Stimulated activated memory B cell treated with anti-CD40 and anti-IgM and Interleukin-4, amounts not matched to agents 10 μg/mL and 1 μg/mL and 100 μg/mL, for 72 hours (primary cell): Measurements from ENCODE around the gene FRMD5.

Source experiments
- ATAC-seq: fragments of 150-1000 bp; cut with Tn5 transposase; 2 replicates; pipeline ENCODE4 v1.10.0; 2021
- H3K27ac Mint-ChIP-seq: one replicate; pipeline ENCODE4 v1.8.0; 2022; ENCODE audit warnings: mild to moderate bottlenecking, mixed read lengths
- H3K27me3 Mint-ChIP-seq: one replicate; pipeline ENCODE4 v1.8.0; 2022; ENCODE audit warnings: mixed read lengths
- H3K36me3 Mint-ChIP-seq: one replicate; pipeline ENCODE4 v1.8.0; 2022; ENCODE audit warnings: mixed read lengths
- H3K4me1 Mint-ChIP-seq: one replicate; pipeline ENCODE4 v1.8.0; 2022; ENCODE audit warnings: mixed read lengths
- H3K4me3 Mint-ChIP-seq: one replicate; pipeline ENCODE4 v1.8.0; 2022; ENCODE audit warnings: mild to moderate bottlenecking, moderate library complexity, mixed read lengths
- H3K9me3 Mint-ChIP-seq: one replicate; pipeline ENCODE4 v1.8.0; 2022; ENCODE audit warnings: mixed read lengths

The FRMD5 gene

DNA sequence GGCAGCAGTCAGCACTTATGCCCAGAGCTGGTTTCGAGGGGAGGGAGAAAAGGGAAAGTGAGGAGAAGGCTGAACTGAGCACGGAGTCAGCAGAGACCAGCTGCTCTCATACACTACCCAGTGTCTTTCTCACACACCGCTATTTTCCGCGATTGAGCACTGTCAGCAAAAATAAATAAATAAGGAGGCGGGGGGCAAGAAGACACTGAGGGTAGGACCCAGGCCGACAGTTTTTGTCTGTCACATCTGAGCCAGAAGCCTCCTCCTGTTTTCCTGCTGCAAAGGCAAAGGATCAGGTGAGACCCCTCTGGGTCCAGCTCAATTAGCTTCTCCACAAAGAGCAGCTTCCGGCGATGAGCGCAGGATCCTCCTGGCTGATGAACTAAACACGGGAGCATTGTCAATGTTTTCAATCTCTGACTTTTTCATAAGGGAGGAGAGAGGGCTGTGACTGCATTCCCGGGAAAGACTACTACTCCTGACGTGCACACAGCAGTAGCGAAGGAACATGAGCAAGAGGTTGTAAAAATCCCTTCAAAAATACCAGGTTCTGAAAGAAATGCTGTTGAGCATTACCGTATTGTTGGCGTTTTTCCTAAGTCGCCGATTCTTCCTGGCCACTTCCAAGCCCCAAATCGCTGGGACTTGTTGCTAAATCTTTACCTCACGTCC lies 1.3 kb downstream of the FRMD5 start:
- Mint-ChIP-seq H3K27me3 (peaks cover 74% of the 10 kb centered on the region), H3K27ac (no peak overlapping the region), H3K9me3 (no peaks in the 10 kb centered on the region), H3K4me1 (peaks cover 13% of the 10 kb centered on the region), H3K36me3 (no peaks in the 10 kb centered on the region), H3K4me3 (peak overlapping the region; percentile 47)
- no peak for ATAC-seq

DNA sequence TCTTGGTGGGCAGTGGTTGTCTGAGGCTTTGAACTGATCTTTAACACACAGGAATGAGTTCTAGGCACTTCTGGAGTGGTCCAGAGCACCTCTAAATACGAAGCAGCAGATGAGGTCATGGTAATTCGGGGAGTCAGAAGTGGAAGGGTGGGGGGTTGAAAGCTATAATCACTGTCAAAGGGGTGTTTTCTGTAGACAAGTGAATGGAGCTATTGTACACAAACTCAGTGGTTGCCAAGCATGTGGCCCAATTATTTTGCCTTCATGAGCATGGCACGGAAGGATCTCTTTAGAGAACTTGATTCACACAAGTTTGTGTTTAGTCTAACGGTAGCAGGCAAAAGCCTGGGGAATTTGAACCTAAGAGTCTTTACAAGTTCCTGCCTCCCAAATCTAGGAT lies 6.3 kb downstream of the FRMD5 start:
- Mint-ChIP-seq H3K27ac (no peak overlapping the region), H3K27me3 (peaks cover 43% of the 10 kb centered on the region), H3K4me3 (no peak overlapping the region), H3K36me3 (no peaks in the 10 kb centered on the region), H3K4me1 (no peaks in the 10 kb centered on the region), H3K9me3 (no peaks in the 10 kb centered on the region)
- no peak for ATAC-seq

DNA sequence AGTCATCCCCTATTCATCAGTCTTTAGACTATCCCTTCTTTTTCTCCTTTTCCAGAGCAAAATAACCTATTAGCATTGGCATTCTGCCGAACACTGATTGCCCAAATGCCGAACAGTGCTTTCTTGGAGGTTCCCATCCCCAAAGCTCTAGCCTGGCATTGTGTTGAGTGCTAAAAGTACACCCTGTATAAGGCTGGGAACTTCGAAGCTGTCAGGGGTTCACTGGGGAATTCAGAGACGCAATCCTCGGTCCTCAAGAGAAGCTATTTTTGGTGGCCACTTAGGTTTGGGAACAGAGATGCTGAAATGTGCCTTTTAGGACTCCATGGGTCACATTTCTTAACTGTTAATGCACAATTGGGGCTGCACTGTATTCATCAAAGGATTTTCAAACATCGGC lies 8.4 kb downstream of the FRMD5 start:
- no peak overlapping the region for H3K27ac Mint-ChIP-seq
- no peak for ATAC-seq

DNA sequence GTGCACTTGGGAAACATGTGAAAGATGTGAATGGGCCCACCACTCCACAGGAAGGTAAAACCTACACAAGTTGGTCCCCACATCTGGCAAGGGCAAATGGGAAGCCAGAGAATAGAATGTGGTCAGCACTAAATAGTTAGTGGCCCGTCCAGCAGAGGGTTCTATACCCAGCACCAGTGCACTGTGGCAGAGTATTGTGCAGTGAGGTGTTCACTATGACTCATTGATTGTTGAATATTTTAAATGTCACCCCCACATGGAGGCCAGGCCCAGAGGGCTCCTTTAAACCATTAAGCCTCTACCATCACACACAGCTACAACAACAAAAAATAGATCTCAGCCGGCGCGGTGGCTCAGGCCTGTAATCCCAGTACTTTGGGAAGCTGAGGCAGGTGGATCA lies 11.7 kb downstream of the FRMD5 start:
- no peaks in the 10 kb centered on the region for H3K9me3 Mint-ChIP-seq
- no peaks in the 10 kb centered on the region for H3K4me1 Mint-ChIP-seq
- H3K36me3 Mint-ChIP-seq: no peaks in the 10 kb centered on the region
- ATAC-seq: no peak
- H3K4me3 Mint-ChIP-seq: no peak overlapping the region
- peaks cover 13% of the 10 kb centered on the region for H3K27me3 Mint-ChIP-seq
- H3K27ac Mint-ChIP-seq: no peak overlapping the region

More for the DNA sequence above, 8.4 kb downstream of the FRMD5 start:
- Mint-ChIP-seq H3K36me3 (no peaks in the 10 kb centered on the region), H3K27me3 (peaks cover 36% of the 10 kb centered on the region), H3K4me1 (no peaks in the 10 kb centered on the region), H3K9me3 (no peaks in the 10 kb centered on the region), H3K4me3 (no peak overlapping the region)

DNA sequence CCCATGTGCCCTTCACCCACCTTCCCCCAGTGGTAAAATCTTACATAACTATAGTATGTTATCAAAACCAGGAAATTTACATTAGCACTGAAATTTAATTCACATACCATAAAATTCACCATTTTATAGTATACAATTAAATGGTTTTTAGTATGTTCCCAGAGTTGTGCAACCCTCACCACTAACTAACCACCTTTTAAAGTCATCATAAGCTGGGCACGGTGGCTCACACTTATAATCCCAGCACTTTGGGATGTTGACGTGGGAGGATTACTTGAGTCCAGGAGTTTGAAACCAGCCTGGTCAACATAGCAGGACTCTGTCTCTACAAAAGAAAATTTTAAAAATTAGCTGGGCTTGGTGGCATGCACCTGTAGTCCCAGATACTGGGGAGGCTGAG lies 13.7 kb downstream of the FRMD5 start:
- no peaks in the 10 kb centered on the region for H3K9me3 Mint-ChIP-seq
- H3K27ac Mint-ChIP-seq: no peak overlapping the region
- H3K4me1 Mint-ChIP-seq: no peaks in the 10 kb centered on the region
- ATAC-seq: no peak
- H3K36me3 Mint-ChIP-seq: no peaks in the 10 kb centered on the region
- no peak overlapping the region for H3K4me3 Mint-ChIP-seq
- peaks cover 22% of the 10 kb centered on the region for H3K27me3 Mint-ChIP-seq

DNA sequence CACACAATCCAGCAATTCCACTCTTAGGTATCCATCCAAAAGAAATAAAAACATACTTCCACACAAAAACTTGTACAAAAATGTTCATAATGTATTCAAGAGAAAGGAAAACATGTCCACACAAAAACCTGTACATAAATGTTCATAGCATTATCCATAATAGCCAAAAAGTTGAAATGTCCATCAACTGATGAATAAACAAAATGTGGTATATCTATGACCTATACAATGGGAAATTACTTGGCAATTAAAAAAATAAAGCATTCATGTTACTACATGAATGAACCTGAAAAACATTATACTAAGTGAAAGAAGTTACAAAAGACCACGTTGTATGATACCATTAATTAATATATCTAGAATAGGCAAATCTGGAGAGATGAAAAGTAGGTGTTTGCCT lies 17.9 kb downstream of the FRMD5 start:
- Mint-ChIP-seq H3K9me3 (no peaks in the 10 kb centered on the region), H3K4me3 (no peak overlapping the region), H3K27ac (no peak overlapping the region), H3K27me3 (peaks cover 21% of the 10 kb centered on the region), H3K4me1 (no peaks in the 10 kb centered on the region), H3K36me3 (no peaks in the 10 kb centered on the region)
- ATAC-seq: no peak

DNA sequence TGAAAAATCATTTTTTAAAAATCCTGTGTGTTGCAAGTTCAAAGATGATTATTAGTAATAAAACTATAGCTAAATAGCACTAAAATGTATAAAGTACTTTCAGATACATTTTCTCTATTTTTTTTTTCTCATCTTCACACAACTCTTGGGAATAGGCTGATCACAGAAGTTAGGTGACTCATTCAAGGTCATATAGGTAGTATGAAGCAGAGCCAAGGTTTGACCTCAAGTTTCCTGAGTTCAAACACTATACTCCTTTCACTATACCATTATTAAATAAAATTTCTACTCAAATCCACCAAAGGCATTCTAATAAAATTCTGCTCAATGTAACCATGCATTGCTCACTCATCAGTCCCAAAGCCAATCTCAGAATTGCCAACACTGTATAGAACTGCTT lies 21.3 kb downstream of the FRMD5 start:
- H3K27me3 Mint-ChIP-seq: peaks cover 29% of the 10 kb centered on the region
- H3K4me3 Mint-ChIP-seq: no peak overlapping the region
- H3K27ac Mint-ChIP-seq: no peak overlapping the region
- no peaks in the 10 kb centered on the region for H3K9me3 Mint-ChIP-seq
- no peaks in the 10 kb centered on the region for H3K4me1 Mint-ChIP-seq
- no peaks in the 10 kb centered on the region for H3K36me3 Mint-ChIP-seq
- ATAC-seq: no peak

DNA sequence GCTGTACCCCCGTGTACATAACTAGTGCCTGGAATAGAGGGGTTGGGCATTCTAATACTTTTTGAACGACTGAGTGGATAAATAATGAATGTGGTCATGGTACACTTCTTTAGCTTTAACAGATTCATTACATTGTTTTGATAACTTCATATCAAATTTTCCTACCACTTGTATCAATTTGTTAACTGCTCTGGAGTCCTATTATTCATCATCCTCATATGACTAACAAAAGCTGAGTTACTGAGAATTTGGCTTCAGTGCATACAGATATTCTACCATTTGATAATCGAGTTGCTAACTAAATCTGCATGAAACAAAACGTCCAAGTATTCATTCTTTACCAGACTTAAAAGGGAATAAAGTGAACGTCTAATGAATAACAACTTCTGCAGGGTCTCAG lies 31.7 kb downstream of the FRMD5 start:
- peaks cover 8% of the 10 kb centered on the region for H3K27me3 Mint-ChIP-seq
- no peaks in the 10 kb centered on the region for H3K9me3 Mint-ChIP-seq
- H3K36me3 Mint-ChIP-seq: no peaks in the 10 kb centered on the region
- no peak overlapping the region for H3K27ac Mint-ChIP-seq
- H3K4me3 Mint-ChIP-seq: no peak overlapping the region
- ATAC-seq: no peak
- no peaks in the 10 kb centered on the region for H3K4me1 Mint-ChIP-seq

DNA sequence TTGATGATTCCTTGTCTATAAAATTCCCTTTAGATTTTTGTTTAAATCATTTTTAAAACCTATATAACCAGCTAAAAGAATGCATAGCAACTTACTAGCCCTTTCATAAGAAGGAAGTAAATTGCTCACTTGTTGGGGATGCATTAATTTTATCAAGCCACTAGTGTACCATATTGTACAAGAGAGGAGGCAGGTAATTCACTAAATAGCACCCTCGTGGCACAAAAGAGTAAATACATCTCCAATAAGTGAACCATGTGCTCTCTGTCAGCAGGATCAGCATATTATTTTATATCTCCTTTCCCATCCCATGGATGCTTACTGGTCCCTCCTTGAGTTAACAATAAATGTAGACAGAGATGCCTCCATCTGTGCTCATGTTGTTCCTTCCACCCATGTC lies 34.3 kb downstream of the FRMD5 start:
- no peaks in the 10 kb centered on the region for H3K36me3 Mint-ChIP-seq
- no peak overlapping the region for H3K4me3 Mint-ChIP-seq
- H3K27ac Mint-ChIP-seq: no peak overlapping the region
- no peak for ATAC-seq
- peaks cover 13% of the 10 kb centered on the region for H3K27me3 Mint-ChIP-seq
- peaks cover 6% of the 10 kb centered on the region for H3K4me1 Mint-ChIP-seq
- H3K9me3 Mint-ChIP-seq: no peaks in the 10 kb centered on the region

DNA sequence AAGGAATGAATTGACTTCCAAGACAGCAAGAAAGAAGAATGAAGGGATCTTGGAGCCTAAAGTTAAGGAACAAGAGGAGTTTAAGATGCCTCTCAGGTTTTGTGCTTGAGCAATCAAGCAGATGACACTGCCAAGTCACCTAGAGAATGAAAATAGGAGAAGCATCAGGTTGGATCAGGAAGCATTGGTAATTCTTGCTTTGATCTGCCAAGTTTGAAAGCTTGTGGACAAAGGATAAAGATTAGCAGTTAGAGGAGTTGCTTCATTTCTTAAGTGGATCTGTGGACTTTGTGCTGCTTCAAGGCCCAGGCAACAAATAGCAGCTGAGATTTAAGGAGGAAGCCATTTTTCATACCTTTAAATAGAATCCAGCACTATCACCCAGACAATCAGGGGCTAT lies 35.6 kb downstream of the FRMD5 start:
- H3K36me3 Mint-ChIP-seq: no peaks in the 10 kb centered on the region
- H3K4me1 Mint-ChIP-seq: peaks cover 6% of the 10 kb centered on the region

DNA sequence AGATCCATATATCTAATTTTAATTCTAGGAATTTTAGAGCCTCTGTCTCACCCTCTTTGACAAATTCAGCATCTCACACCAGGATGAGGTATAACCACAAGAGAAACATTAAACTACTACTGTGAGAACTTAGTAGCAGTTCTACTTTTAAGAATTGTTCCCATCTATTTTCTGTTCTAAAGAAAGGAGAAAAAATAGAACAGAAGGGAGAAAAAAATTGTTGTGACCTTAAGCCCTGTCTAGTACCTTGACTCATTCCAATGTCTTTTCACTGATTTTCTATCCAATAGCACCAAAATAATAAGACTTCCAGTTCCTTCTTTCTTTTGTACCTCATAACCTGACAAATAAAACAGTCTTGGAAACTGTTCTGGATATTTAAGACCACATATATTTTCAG lies 37.0 kb downstream of the FRMD5 start:
- Mint-ChIP-seq H3K36me3 (peaks cover 4% of the 10 kb centered on the region), H3K27me3 (peaks cover 20% of the 10 kb centered on the region), H3K4me3 (no peak overlapping the region), H3K27ac (no peak overlapping the region), H3K4me1 (peaks cover 9% of the 10 kb centered on the region), H3K9me3 (no peaks in the 10 kb centered on the region)
- no peak for ATAC-seq

More for the DNA sequence above, 35.6 kb downstream of the FRMD5 start:
- Mint-ChIP-seq H3K27ac (no peak overlapping the region), H3K9me3 (no peaks in the 10 kb centered on the region), H3K4me3 (no peak overlapping the region), H3K27me3 (peaks cover 13% of the 10 kb centered on the region)
- no peak for ATAC-seq

DNA sequence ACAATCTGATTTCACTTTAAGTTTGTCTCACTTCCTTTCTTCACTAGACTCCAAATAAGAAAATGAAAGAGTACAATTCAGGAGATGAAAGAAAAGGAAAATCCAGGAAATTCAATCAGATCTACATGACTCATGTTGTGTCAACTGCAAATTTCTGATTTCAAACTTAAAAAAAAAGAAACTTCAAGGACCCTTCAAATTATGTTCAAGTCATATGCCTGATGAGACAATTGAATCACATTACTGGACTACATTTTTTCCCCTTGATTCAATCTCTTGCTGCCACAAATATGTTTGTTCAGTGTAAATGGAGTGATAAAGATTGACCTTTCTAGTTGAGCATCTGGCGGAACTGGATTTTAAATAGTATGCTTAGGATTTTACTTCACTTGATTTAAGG lies 37.4 kb downstream of the FRMD5 start:
- ATAC-seq: no peak
- Mint-ChIP-seq H3K27me3 (peaks cover 24% of the 10 kb centered on the region), H3K4me3 (no peak overlapping the region), H3K27ac (no peak overlapping the region), H3K4me1 (peaks cover 10% of the 10 kb centered on the region), H3K9me3 (no peaks in the 10 kb centered on the region), H3K36me3 (peaks cover 4% of the 10 kb centered on the region)

DNA sequence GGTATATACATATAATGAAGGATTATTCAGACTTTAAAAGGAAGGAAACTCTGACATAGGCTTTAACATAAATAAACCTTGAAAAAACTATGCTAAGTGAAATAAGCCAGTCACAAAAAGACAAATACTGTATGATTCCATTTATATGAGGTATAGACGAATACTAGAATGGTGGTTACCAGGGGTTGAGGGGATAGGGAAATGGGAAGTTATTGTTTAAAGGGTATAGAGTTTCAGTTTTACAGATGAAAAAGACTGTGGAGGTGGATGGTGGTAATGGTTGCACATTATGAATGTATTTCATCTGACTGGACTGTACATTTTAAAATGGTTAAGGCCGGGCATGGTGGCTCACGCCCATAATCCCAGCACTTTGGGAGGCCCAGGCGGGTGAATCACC lies 41.7 kb downstream of the FRMD5 start:
- Mint-ChIP-seq H3K36me3 (peaks cover 4% of the 10 kb centered on the region), H3K27me3 (peaks cover 34% of the 10 kb centered on the region), H3K9me3 (no peaks in the 10 kb centered on the region), H3K4me3 (no peak overlapping the region), H3K27ac (no peak overlapping the region), H3K4me1 (peaks cover 10% of the 10 kb centered on the region)
- ATAC-seq: peak; percentile 31

DNA sequence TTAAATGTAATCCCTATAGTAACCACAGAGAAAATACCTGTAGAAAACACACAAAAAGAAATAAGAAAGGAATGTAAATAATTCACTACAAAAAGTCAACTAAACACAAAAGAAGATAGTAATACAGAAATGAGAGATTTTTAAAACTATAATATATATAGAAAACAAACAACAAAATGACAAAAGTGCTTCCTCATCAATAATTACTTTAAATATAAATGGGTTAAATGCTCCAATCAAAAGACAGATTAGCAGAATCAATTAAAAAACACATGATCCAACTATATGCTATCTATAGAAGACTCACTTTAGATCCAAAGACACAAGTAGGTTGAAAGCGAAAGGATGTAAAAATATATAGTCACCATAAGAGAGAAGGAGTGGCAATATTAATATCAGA lies 45.8 kb downstream of the FRMD5 start:
- no peak for ATAC-seq
- Mint-ChIP-seq H3K27ac (no peak overlapping the region), H3K27me3 (peaks cover 42% of the 10 kb centered on the region), H3K4me3 (no peak overlapping the region), H3K4me1 (peaks cover 4% of the 10 kb centered on the region), H3K9me3 (no peaks in the 10 kb centered on the region), H3K36me3 (peaks cover 4% of the 10 kb centered on the region)

DNA sequence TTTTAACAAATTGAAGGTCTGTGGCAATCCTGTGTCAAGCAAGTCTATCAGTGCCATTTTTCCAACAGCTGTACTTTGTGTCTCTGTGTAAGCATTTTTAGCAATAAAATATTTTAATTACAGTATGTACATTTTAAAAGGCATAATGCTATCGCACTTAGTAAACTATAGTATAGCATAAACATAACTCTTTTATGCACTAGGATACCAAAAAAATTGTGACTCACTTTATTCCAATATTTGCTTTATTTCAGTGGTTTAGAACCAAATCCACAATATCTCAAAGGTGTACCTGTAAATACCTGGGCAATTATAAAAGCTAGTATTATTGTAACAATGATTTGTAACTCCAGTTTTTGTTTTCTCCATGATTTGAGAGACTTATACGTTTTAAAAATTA lies 46.5 kb downstream of the FRMD5 start:
- peaks cover 40% of the 10 kb centered on the region for H3K27me3 Mint-ChIP-seq
- H3K9me3 Mint-ChIP-seq: no peaks in the 10 kb centered on the region
- H3K4me3 Mint-ChIP-seq: no peak overlapping the region
- ATAC-seq: no peak
- no peak overlapping the region for H3K27ac Mint-ChIP-seq
- H3K4me1 Mint-ChIP-seq: peaks cover 4% of the 10 kb centered on the region
- H3K36me3 Mint-ChIP-seq: peaks cover 4% of the 10 kb centered on the region

DNA sequence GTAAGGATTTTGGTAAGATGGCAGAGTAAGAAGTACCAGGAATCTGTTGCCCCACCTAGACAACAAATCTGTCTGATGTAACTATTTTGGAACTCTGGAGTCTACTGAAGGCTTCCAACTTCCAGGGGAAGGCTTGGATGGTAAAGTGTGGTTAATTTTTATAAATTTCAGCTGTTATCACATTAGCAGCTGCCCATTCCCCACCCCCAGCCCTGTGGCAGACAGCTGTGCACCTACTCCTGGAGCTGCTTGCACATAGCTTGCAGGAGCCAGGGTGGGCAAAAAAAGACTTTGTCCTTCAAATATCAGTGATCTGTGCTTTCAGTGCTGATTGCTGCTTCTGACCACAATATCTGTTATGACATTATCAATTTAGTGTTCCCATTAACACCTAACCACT lies 47.4 kb downstream of the FRMD5 start:
- H3K4me1 Mint-ChIP-seq: no peaks in the 10 kb centered on the region
- H3K27ac Mint-ChIP-seq: no peak overlapping the region
- no peaks in the 10 kb centered on the region for H3K36me3 Mint-ChIP-seq
- H3K27me3 Mint-ChIP-seq: peaks cover 31% of the 10 kb centered on the region
- no peaks in the 10 kb centered on the region for H3K9me3 Mint-ChIP-seq
- ATAC-seq: no peak
- H3K4me3 Mint-ChIP-seq: no peak overlapping the region

DNA sequence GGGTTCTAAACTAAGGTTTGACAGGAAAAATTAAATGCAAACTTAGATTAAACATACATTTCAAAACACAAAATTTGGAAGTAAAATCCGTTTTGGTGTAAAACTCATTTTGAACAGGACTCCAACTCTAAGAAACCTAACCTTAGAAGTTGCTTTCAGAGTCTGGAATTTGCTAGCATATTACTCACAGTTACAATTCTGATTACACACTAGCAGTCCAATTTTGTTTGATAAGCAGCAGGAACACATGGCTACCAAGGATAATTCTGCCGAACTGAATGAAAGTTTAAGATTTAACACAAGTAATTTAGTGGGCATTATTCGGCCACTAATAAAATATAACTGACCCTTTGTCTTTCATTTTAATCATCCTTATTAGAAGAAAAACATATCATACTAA lies 49.6 kb downstream of the FRMD5 start:
- H3K27ac Mint-ChIP-seq: no peak overlapping the region

More for the DNA sequence above, 49.6 kb downstream of the FRMD5 start:
- Mint-ChIP-seq H3K27me3 (peaks cover 27% of the 10 kb centered on the region), H3K4me3 (no peak overlapping the region), H3K36me3 (no peaks in the 10 kb centered on the region), H3K4me1 (no peaks in the 10 kb centered on the region), H3K9me3 (no peaks in the 10 kb centered on the region)
- no peak for ATAC-seq
